Measurements from ENCODE around the gene RNF186. TPM values are rescaled to one million over a fixed set of nuclear protein-coding genes. Genes with fewer than 3 reads are reported as not detected.

The RNF186 gene
- total and polyA plus RNA-seq, 10 donors = 0.07 TPM; not detected in 9

GRCh38 chr1:19773485-19773884 is 41.6 kb downstream of the RNF186 start:
- WGBS, 5 donors = 83 to 93% (median 86%) methylated on average over 4 of the region's 4 CpGs
- no peak for DNase-seq
- Histone ChIP-seq H3K4me3 (no peak overlapping the region), H3K27ac (no peak overlapping the region), H3K27me3 (replicated peaks in 1 of 7) (no peaks in the 10 kb centered on the region), H3K9me3 (peaks cover 0 to 8% (median 0%) of the 10 kb centered on the region in 8 donors), H3K36me3 (peaks cover 0 to 100% (median 65%) of the 10 kb centered on the region in 6 donors), H3K4me1 (no peaks in the 10 kb centered on the region)
- TF ChIP-seq POLR2AphosphoS5 (IDR thresholded peaks at IDR 0.05) (no peak), POLR2A (IDR thresholded peaks at IDR 0.05) (no peak), CTCF (IDR thresholded peaks at IDR 0.05 in 8 of 11, conservative IDR thresholded peaks at IDR 0.05 in 3 of 11) (no peak)
- intact Hi-C loops (cut with DNase I; ENCODE audit: low total_unique reads) = no loop called here

- no peaks in the 10 kb centered on the region for H3K27me3 ChIP-seq (replicated peaks in 1 of 7)
- TF ChIP-seq CTCF (IDR thresholded peaks at IDR 0.05 in 8 of 11, conservative IDR thresholded peaks at IDR 0.05 in 3 of 11) (no peak), POLR2A (IDR thresholded peaks at IDR 0.05) (no peak), POLR2AphosphoS5 (IDR thresholded peaks at IDR 0.05) (no peak)
- no peak for DNase-seq
- H3K9me3 ChIP-seq = peaks cover 0 to 1% (median 0%) of the 10 kb centered on the region in 8 donors
- no peak overlapping the region for H3K27ac ChIP-seq
- no peak overlapping the region for H3K4me3 ChIP-seq
- peaks cover 0 to 100% (median 52%) of the 10 kb centered on the region in 6 donors for H3K36me3 ChIP-seq
- intact Hi-C loops (cut with DNase I; ENCODE audit: low total_unique reads) = no loop called here
- WGBS, 5 donors = 82 to 89% (median 86%) methylated on average over 9 of the region's 9 CpGs
- H3K4me1 ChIP-seq = no peaks in the 10 kb centered on the region
Observed at GRCh38 chr1:19772053-19772452, 43.0 kb downstream of the RNF186 start.

- Histone ChIP-seq H3K9me3 (no peaks in the 10 kb centered on the region), H3K27me3 (replicated peaks in 1 of 7) (no peaks in the 10 kb centered on the region), H3K36me3 (peaks cover 0 to 100% (median 51%) of the 10 kb centered on the region in 6 donors), H3K27ac (no peak overlapping the region), H3K4me1 (no peaks in the 10 kb centered on the region), H3K4me3 (no peak overlapping the region)
- 86 to 96% (median 93%) methylated on average over 6 of the region's 6 CpGs for WGBS, 5 donors
- TF ChIP-seq POLR2AphosphoS5 (IDR thresholded peaks at IDR 0.05) (no peak), POLR2A (IDR thresholded peaks at IDR 0.05) (no peak), CTCF (IDR thresholded peaks at IDR 0.05 in 8 of 11, conservative IDR thresholded peaks at IDR 0.05 in 3 of 11) (no peak)
- intact Hi-C loops (cut with DNase I; ENCODE audit: low total_unique reads) = no loop called here
- no peak for DNase-seq
Observed at GRCh38 chr1:19771350-19771749, 43.7 kb downstream of the RNF186 start.

- TF ChIP-seq POLR2AphosphoS5 (IDR thresholded peaks at IDR 0.05) = no peak
- TF ChIP-seq CTCF (IDR thresholded peaks at IDR 0.05 in 8 of 11, conservative IDR thresholded peaks at IDR 0.05 in 3 of 11) = no peak
- no peak for TF ChIP-seq POLR2A (IDR thresholded peaks at IDR 0.05)
- H3K27ac ChIP-seq = no peak overlapping the region
- DNase-seq = no peak
- no peaks in the 10 kb centered on the region for H3K27me3 ChIP-seq (replicated peaks in 1 of 7)
- peaks cover 0 to 100% (median 50%) of the 10 kb centered on the region in 6 donors for H3K36me3 ChIP-seq
- no peaks in the 10 kb centered on the region for H3K9me3 ChIP-seq
- H3K4me3 ChIP-seq = no peak overlapping the region
- WGBS, 5 donors = 80 to 88% (median 83%) methylated on average over 10 of the region's 10 CpGs
- intact Hi-C loops (cut with DNase I; ENCODE audit: low total_unique reads) = no loop called here
- peaks cover 0 to 6% (median 0%) of the 10 kb centered on the region in 6 donors for H3K4me1 ChIP-seq
Observed at GRCh38 chr1:19770436-19771190, 44.5 kb downstream of the RNF186 start.

Measured in spleen (tissue), 11 donors.